HG02588 (cell line): ENCODE data around the gene MS4A13.
"Not testable (repeated sequence)": the region's sequence is repeated elsewhere in the genome, so short reads cannot be mapped to it uniquely, and the experiment has no call there.

ENCODE experiments used
- ATAC-seq: cut with Tn5 transposase; IDR thresholded peaks from one replicate; pipeline ENCODE4 v1.9.1; 2021; ENCODE audit warnings: mild to moderate bottlenecking, moderate library complexity; ENCODE audit not compliant: unreplicated experiment

Gene MS4A13

DNA sequence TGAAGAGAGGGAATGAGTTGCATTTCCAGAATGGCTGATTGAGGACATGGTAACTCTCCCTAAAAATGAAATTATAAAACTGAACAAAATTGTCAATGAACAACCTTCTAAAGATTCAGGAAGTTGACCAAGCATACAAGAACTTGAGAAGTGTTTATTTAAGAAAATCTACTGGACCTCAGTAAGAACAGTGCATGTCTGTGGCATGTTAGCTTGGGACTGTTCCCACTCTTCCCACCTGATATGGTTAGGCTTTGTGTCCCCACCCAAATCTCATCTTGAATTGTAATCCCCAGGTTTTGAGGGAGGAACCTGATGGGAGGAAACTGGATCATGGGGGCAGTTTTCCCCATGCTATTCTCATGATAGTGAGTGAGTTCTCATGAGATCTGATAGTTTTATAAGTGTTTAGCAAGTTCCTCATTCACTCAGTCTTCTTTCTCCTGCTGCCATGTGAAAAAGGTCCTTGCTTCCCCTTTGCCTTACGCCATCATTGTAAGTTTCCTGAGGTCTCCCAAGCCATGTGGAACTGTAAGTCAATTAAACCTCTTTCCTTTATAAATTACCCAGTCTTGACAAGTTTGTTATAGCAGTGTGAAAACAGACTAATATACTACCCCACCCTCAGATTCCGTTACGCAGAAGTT lies 15.4 kb downstream of the MS4A13 start:
- ATAC-seq: no peak

GRCh38 chr11:60532383-60532782 lies 17.2 kb downstream of the MS4A13 start:
- not testable (repeated sequence) for ATAC-seq

DNA sequence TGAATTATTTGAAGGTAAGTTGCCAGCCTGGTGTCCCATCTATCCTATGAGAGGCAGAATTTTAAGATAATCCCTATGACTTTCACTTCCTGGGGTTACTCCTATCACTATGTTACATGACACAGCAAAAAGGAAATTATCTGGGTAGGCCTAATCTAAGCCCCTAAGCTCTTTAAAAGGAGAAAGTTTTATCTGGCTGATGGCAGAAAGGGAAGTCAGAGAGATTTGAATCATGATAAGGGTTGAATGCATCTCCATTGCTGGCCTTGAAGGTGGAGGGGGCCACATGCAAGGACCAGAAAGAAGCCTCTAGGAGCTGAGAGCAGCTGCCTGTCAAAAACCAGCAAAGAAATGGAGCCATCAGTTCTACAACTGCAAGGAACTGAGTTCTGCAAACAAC lies 23.4 kb downstream of the MS4A13 start:
- not testable (repeated sequence) for ATAC-seq

DNA sequence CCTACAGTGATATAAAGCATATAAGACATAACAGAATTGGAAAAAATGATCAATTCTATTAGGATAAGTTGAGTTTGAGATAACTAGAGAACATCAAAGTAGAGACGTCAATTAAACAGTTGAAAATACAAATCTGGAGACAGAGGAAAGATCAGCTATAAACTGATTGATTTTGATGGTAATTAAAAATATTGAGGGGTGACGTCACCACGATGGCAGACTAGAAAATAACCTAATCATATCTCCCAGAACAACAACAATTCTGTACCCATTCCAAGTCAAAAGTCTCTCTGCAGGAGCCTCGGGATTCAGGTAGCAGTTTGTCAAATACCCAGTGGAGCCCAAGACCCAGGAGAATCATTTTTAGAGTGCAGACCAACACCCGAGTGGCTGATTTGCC lies 28.9 kb downstream of the MS4A13 start:
- no peak for ATAC-seq

DNA sequence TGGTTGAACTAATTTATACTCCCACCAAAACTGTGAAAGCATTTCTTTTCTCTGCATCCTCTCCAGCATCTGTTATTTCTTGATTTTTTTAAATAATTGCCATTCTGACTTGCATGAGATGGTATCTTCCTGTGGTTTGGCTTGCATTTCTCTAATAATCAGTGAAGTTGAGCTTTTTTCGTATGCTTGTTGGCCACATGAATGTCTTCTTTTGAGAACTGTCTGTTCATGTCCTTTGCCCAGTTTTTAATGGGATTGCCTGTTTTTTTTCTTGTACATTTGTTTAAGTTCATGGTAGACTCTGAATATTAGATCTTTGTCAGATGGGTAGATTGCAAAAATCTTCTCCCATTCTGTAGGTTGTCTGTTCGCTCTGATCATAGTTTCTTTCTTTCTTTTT lies 46.1 kb downstream of the MS4A13 start:
- no peak for ATAC-seq

GRCh38 chr11:60563553-60564235 lies 48.5 kb downstream of the MS4A13 start:
- ATAC-seq: peak; percentile 60

DNA sequence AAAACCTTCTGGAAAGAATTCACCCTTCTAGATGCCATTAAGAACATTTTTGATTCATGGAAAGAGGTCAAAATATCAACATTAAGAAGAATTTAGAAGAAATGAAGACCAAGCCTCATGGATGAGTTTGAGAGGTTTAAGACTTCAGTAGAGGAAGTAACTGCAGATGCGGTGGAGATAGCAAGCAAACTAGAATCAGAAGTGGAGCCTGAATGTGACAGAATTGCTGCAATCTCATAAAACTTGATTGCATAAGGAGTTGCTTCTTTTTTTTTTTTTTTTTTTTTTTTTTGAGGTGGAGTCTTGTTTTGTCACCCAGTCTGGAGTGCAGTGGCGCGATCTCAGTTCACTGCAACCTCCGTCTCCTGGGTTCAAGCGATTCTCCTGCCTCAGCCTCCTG lies 51.6 kb downstream of the MS4A13 start:
- no peak for ATAC-seq

DNA sequence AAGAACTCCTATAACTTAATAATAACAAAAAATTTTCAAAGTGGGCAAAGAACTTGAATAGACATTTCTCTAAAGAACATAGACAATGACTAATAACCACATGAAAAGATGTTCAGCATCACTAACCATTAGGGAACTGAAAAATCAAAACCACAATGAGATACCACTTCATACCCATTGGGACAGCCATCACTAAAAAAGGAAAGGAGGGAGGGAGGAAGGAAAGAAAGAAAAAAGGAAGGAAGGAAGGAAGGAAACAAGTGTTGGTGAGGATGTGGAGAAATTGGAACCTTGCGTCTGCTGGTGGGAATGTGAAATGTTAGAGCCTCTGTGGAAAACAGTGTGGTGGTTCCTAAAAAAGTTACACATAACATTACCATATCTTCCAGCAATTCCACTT lies 55.8 kb downstream of the MS4A13 start:
- ATAC-seq: no peak

GRCh38 chr11:60589611-60590010 lies 74.4 kb downstream of the MS4A13 start:
- no peak for ATAC-seq
